Measurements from ENCODE around the gene CANT1. TPM values are rescaled to one million over a fixed set of nuclear protein-coding genes. Genes with fewer than 3 reads are reported as not detected.

CANT1 gene
- total RNA-seq, 1 donor from 2014 or later = 72.1 TPM

- Mint-ChIP-seq H3K36me3 (ENCODE audit: low read depth, unreplicated experiment) (peaks cover 3% of the 10 kb centered on the region), H3K27ac (ENCODE audit: unreplicated experiment) (no peak overlapping the region), H3K27me3 (ENCODE audit: low read depth, unreplicated experiment) (no peaks in the 10 kb centered on the region), H3K9me3 (ENCODE audit: unreplicated experiment) (no peaks in the 10 kb centered on the region), H3K4me3 (ENCODE audit: unreplicated experiment) (peak overlapping the region; percentile 81), H3K4me1 (ENCODE audit: low read depth, unreplicated experiment) (peaks cover 3% of the 10 kb centered on the region)
- TF ChIP-seq EZH2 (IDR thresholded peaks at IDR 0.05; ENCODE audit: insufficient read depth, low read length) = no peak
- no peak for TF ChIP-seq CTCF (IDR thresholded peaks at IDR 0.05; ENCODE audit: insufficient read depth, low read depth, low read length)
- Histone ChIP-seq H3K79me2 (ENCODE audit: insufficient read depth, low read length) (peaks cover 20% of the 10 kb centered on the region), H3K9me3 (ENCODE audit: insufficient read depth, low read depth, low read length) (no peaks in the 10 kb centered on the region), H3K27ac (ENCODE audit: low read depth, low read length) (no peak overlapping the region), H2AFZ (ENCODE audit: low read depth, low read length) (no peak overlapping the region), H3K4me3 (ENCODE audit: insufficient read depth, low read depth, low read length) (no peak overlapping the region), H3K36me3 (ENCODE audit: insufficient read depth, low read length) (no peaks in the 10 kb centered on the region), H3K4me2 (ENCODE audit: low read length) (peak overlapping the region; percentile 54), H3K9ac (ENCODE audit: low read length) (no peak overlapping the region), H3K4me1 (ENCODE audit: insufficient read depth, low read length) (peaks cover 25% of the 10 kb centered on the region), H3K27me3 (ENCODE audit: insufficient read depth, low read length) (no peaks in the 10 kb centered on the region), H4K20me1 (ENCODE audit: insufficient read depth, low read length) (no peaks in the 10 kb centered on the region)
- no peak for DNase-seq (ENCODE audit: low read depth)
- FAIRE-seq = no peak
Measured at GRCh38 chr17:78977681-78977943, 32.0 kb downstream of the CANT1 start.

GRCh38 chr17:78976907-78977680 is 32.5 kb downstream of the CANT1 start:
- H3K27me3 Mint-ChIP-seq (ENCODE audit: low read depth, unreplicated experiment) = no peaks in the 10 kb centered on the region
- no peak overlapping the region for H2AFZ ChIP-seq (ENCODE audit: low read depth, low read length)
- no peak overlapping the region for H3K4me3 ChIP-seq (ENCODE audit: insufficient read depth, low read depth, low read length)
- peak overlapping the region; percentile 81 for H3K4me3 Mint-ChIP-seq (ENCODE audit: unreplicated experiment)
- FAIRE-seq (no peak), DNase-seq (ENCODE audit: low read depth) (no peak)
- H3K27ac ChIP-seq (ENCODE audit: low read depth, low read length) = no peak overlapping the region
- peak overlapping the region; percentile 54 for H3K4me2 ChIP-seq (ENCODE audit: low read length)
- no peak overlapping the region for H3K27ac Mint-ChIP-seq (ENCODE audit: unreplicated experiment)
- H3K9me3 ChIP-seq (ENCODE audit: insufficient read depth, low read depth, low read length) = no peaks in the 10 kb centered on the region
- no peak overlapping the region for H3K9ac ChIP-seq (ENCODE audit: low read length)
- TF ChIP-seq EZH2 (IDR thresholded peaks at IDR 0.05; ENCODE audit: insufficient read depth, low read length) = no peak
- TF ChIP-seq CTCF (IDR thresholded peaks at IDR 0.05; ENCODE audit: insufficient read depth, low read depth, low read length) = no peak
- H3K79me2 ChIP-seq (ENCODE audit: insufficient read depth, low read length) = peaks cover 20% of the 10 kb centered on the region
- peaks cover 3% of the 10 kb centered on the region for H3K4me1 Mint-ChIP-seq (ENCODE audit: low read depth, unreplicated experiment)
- H3K36me3 Mint-ChIP-seq (ENCODE audit: low read depth, unreplicated experiment) = peaks cover 3% of the 10 kb centered on the region
- H3K36me3 ChIP-seq (ENCODE audit: insufficient read depth, low read length) = no peaks in the 10 kb centered on the region
- peaks cover 25% of the 10 kb centered on the region for H3K4me1 ChIP-seq (ENCODE audit: insufficient read depth, low read length)
- H3K27me3 ChIP-seq (ENCODE audit: insufficient read depth, low read length) = no peaks in the 10 kb centered on the region
- no peaks in the 10 kb centered on the region for H3K9me3 Mint-ChIP-seq (ENCODE audit: unreplicated experiment)
- no peaks in the 10 kb centered on the region for H4K20me1 ChIP-seq (ENCODE audit: insufficient read depth, low read length)

All from astrocyte (in vitro differentiated cells and primary cell).